ENCODE results near the gene NCKAP5.

The NCKAP5 gene

DNA sequence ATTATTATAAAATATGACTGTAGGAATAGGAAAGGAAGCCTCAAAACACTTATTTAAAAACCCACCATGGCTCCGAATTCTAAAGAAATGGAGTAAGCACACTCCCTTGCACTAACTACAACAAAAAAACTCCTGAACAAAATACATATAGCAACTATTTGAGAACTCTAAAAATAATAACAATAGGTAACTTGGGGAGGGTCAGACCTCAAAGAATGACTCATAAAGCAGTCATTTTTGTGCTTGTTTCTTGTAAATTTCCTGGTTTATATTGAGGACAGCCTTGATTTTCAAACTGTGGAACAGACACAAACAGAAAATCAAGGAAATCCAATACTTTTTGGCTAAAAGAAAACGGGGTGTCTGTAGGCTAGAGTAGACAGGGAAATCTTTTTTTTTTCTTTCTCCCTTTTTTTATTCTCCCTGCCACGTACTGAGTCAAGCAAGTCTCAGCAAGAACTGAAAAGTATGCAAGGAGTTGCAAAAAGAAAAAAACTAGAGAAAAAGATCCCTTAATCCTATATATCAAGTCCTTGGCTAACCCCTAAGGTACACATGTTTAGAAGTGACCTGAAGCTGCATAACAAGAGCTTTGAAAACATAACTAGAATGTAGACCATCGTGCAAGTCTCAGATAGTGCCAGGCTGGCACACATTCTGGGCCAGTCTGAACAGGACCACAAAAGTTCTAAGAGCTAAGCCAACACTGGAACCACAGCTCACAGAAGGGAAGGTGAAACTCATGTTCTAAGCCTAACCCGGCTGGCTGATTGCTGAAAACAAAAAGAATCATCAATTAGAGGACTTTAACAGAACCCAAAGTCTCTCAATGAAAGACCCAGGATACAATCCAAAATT, 495.2 kb downstream of the NCKAP5 start:
- CTCF ChIA-PET = interaction anchor here (1.2 kb wide), 1 partner anchor 10 kb away, joined by 3 read pairs; no protein-coding TSS in a partner anchor
- TF ChIP-seq, protein P1, sequence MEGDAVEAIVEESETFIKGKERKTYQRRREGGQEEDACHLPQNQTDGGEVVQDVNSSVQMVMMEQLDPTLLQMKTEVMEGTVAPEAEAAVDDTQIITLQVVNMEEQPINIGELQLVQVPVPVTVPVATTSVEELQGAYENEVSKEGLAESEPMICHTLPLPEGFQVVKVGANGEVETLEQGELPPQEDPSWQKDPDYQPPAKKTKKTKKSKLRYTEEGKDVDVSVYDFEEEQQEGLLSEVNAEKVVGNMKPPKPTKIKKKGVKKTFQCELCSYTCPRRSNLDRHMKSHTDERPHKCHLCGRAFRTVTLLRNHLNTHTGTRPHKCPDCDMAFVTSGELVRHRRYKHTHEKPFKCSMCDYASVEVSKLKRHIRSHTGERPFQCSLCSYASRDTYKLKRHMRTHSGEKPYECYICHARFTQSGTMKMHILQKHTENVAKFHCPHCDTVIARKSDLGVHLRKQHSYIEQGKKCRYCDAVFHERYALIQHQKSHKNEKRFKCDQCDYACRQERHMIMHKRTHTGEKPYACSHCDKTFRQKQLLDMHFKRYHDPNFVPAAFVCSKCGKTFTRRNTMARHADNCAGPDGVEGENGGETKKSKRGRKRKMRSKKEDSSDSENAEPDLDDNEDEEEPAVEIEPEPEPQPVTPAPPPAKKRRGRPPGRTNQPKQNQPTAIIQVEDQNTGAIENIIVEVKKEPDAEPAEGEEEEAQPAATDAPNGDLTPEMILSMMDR (IDR thresholded peaks at IDR 0.05; ENCODE audit: control extremely low read depth, extremely low read depth, low read depth, missing control alignments) = no peak
- DNase-seq (ENCODE audit: extremely low spot score) = no peak
- POLR2A ChIA-PET = no interaction called here

GRCh38 chr2:133063775-133064174, 504.5 kb downstream of the NCKAP5 start:
- TF ChIP-seq, protein P1 (IDR thresholded peaks at IDR 0.05; ENCODE audit: control extremely low read depth, extremely low read depth, low read depth, missing control alignments) = no peak
- CTCF ChIA-PET = interaction anchor here (1.9 kb wide), 1 partner anchor 18 kb away, joined by 4 read pairs; no protein-coding TSS in a partner anchor
- POLR2A ChIA-PET = no interaction called here
- DNase-seq (ENCODE audit: extremely low spot score) = no peak

- no peak for DNase-seq (ENCODE audit: extremely low spot score)
- TF ChIP-seq, protein P1 (IDR thresholded peaks at IDR 0.05; ENCODE audit: control extremely low read depth, extremely low read depth, low read depth, missing control alignments) = no peak
- ChIA-PET POLR2A (no interaction called here), CTCF (interaction anchor here (1.1 to 1.9 kb wide), 2 partner anchors 16 to 17 kb away, joined by 3 to 4 read pairs; no protein-coding TSS in a partner anchor)
Measured at GRCh38 chr2:133062931-133063665, 505.2 kb downstream of the NCKAP5 start.

- no peak for DNase-seq (ENCODE audit: extremely low spot score)
- TF ChIP-seq, protein P1 (IDR thresholded peaks at IDR 0.05; ENCODE audit: control extremely low read depth, extremely low read depth, low read depth, missing control alignments) = no peak
- ChIA-PET POLR2A (no interaction called here), CTCF (interaction anchor here (1.1 to 1.9 kb wide), 2 partner anchors 16 to 17 kb away, joined by 3 to 4 read pairs; no protein-coding TSS in a partner anchor)
Measured at GRCh38 chr2:133061874-133062593, 506.2 kb downstream of the NCKAP5 start.

- TF ChIP-seq, protein P1 (IDR thresholded peaks at IDR 0.05; ENCODE audit: control extremely low read depth, extremely low read depth, low read depth, missing control alignments) = no peak
- CTCF ChIA-PET = no interaction called here
- POLR2A ChIA-PET = no interaction called here
- no peak for DNase-seq (ENCODE audit: extremely low spot score)
Measured at GRCh38 chr2:133054297-133054696, 514.0 kb downstream of the NCKAP5 start.

DNA sequence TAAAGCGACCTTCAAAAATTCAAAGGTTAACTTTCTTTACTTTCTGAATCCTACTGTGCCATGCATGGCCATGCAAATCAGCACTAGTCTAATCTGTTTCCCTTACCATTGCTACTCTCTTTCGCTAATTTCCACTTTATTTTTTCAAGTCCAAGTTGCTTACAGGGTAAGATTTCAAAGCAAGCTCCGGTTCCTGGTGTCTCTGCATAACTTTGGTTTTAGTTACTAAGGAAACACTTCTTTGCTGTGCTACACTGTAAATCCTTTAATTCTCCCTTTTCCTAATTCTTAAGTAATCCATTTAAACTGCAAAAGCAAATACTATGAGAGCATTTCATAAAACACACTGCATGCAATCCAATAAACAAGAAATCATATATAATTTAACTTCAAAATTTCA, 514.7 kb downstream of the NCKAP5 start:
- CTCF ChIA-PET = no interaction called here
- POLR2A ChIA-PET = no interaction called here
- TF ChIP-seq, protein P1 (IDR thresholded peaks at IDR 0.05; ENCODE audit: control extremely low read depth, extremely low read depth, low read depth, missing control alignments) = no peak
- DNase-seq (ENCODE audit: extremely low spot score) = no peak
